IPS DF 4.7 (cell line): ENCODE data around the gene FDCSP.
"Not testable (repeated sequence)": the region's sequence is repeated elsewhere in the genome, so short reads cannot be mapped to it uniquely, and the experiment has no call there.

Experiments used
- DNase-seq: peaks from one replicate; pipeline ENCODE4 v3.0.0-alpha.2; 2013; ENCODE audit warnings: low spot score; ENCODE audit errors: extremely low read depth

The FDCSP gene

GRCh38 chr4:70239131-70239883 is 13.4 kb downstream of the FDCSP start:
- DNase-seq = no peak

- DNase-seq = no peak
Observed at GRCh38 chr4:70239884-70240591, 14.1 kb downstream of the FDCSP start.

- not testable (repeated sequence) for DNase-seq
Observed at GRCh38 chr4:70242297-70242696, 16.4 kb downstream of the FDCSP start, which contains the start of gene CSN3. TSS of gene CSN3 (plus strand) at chr4:70242597. CDS start at chr4:70244820, 2,223 bp downstream.

- no peak for DNase-seq
Observed at GRCh38 chr4:70243091-70243490, 17.2 kb downstream of the FDCSP start.

- no peak for DNase-seq
Observed at GRCh38 chr4:70251250-70251944, 25.5 kb downstream of the FDCSP start.

GRCh38 chr4:70251945-70252277 is 26.0 kb downstream of the FDCSP start:
- no peak for DNase-seq

GRCh38 chr4:70269674-70270073 is 43.8 kb downstream of the FDCSP start:
- no peak for DNase-seq

- no peak for DNase-seq
Observed at GRCh38 chr4:70277121-70277520, 51.2 kb downstream of the FDCSP start.

GRCh38 chr4:70280567-70280966 is 54.6 kb downstream of the FDCSP start:
- DNase-seq = no peak
